HG02870 (cell line): ENCODE measurements around the gene ANO1.

Experiments
- ATAC-seq: cut with Tn5 transposase; IDR thresholded peaks from one replicate; pipeline ENCODE4 v1.9.1; 2021; ENCODE audit warnings: mild to moderate bottlenecking, moderate library complexity; ENCODE audit not compliant: unreplicated experiment

ANO1 gene

DNA sequence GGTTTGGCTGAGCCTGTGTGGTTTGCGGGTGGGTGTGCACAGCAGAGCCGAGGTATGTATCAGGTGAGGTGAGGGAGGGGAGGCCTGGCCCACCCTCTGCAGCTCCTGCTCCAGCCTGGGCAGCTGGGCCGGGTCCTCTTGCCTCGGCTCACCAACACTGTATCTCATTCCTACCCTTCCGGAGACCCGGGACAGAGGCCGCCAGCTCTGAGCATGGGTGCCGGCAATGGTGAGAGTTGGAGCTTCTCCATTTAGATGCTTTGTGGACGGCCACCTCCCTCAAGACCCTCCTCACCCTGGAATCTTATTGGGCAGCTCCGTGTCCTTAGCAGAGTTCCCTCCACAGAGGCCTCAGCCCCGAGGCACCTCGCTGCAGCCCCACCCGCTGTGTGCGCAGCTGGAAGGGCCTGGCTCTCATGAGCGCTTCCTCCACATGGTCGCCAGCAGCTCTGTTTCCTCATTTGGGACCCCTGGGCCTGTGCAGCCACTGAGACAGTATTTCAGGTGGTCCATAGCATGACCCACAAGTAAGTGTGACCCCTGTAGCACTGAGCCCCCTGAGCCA is 55.7 kb downstream of the ANO1 start:
- no peak for ATAC-seq

DNA sequence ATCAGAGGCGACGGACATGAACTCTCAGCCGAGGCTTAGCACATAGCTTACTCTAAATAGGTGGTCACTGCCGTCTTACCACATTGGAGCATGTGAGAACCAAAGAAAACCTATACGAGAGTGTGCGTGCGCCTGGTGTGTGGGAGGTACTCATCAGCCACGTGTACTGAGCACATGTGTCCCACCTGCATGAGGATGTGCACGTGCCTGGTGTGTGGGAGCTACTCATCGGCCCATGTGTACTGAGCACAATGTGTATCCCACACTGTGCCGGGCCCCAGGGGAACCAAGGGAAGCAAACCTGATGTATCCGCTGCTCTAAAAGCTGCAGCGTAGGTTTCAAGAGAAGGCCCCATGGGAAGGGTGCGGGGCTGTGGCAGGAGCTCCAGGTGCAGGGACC is 56.4 kb downstream of the ANO1 start:
- no peak for ATAC-seq

DNA sequence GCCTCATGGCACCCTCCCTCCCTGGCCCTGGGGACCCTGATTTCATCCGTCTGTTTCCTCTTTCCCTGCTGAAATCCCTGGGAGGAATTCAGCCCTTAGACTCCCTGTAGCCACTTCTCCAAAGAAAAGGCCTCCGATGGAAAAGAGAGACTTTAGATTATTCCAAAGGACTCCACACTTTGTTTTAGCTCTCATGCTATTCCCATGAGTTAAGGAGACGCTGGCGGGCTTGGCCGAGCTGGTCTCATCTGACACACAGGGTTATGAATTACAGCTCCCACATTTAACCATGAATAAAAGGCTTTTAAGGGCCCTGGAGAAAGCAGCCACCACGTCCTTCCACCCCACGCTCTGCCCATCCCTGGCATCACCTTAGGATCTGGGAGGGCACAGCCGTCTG is 57.0 kb downstream of the ANO1 start:
- no peak for ATAC-seq

DNA sequence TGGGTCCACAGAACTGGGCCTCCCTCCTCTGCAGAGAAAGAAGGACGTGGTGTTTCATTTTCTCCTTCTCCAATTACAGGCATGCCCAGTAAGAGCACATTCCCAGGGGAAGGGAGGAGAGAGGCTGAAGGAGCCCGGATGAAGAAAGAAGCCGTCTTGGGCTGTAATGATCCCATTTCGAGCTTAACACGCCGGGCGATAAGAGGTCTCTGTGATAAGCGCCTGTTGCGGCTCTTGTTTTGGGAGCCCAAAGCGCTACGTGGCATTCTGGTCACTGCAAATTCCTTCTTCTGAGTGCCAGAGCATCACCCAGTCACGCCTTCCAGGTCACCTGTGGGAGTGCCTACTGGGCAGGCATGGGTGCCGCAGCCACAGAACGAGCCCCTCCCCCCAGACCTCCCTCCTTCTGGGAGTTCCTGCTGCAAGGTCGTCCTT is 57.5 kb downstream of the ANO1 start:
- no peak for ATAC-seq

DNA sequence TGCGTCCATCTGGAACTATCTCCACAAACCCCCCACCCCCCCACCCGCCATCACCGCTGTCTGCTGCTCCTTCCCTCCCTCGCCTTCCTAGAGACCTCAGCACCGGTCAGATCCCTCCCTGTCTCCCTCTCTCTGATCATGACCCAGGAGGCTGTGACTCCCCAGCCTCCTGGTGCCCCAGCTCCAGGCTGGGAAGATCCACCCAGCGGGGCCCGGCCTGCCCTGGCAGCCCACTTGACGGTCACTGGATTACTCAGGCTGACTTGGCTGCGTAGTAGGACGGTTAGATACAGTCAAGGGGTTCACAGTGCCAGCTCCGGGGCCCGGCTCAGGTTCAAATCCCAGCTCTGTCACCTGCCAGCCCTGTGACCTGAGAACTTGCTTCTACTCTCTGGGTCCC is 59.3 kb downstream of the ANO1 start:
- no peak for ATAC-seq

DNA sequence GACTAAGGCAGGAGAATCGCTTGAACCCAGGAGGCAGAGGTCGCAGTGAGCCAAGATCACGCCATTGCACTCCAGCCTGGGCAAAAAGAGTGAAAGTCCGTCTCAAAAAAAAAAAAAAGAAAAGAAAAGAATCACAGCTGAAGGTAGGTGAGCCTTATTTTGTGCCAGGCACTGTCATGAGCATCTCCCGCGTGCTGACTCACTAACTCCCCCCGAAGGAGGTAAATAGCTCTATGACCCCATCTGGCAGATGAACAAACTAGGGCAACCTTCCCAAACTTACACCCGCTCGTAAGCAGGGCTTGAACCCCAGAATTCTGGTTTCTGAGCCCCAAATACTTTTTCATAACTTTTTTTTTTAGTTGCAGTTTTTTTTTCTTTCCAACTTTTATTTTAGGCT is 60.3 kb downstream of the ANO1 start:
- no peak for ATAC-seq

DNA sequence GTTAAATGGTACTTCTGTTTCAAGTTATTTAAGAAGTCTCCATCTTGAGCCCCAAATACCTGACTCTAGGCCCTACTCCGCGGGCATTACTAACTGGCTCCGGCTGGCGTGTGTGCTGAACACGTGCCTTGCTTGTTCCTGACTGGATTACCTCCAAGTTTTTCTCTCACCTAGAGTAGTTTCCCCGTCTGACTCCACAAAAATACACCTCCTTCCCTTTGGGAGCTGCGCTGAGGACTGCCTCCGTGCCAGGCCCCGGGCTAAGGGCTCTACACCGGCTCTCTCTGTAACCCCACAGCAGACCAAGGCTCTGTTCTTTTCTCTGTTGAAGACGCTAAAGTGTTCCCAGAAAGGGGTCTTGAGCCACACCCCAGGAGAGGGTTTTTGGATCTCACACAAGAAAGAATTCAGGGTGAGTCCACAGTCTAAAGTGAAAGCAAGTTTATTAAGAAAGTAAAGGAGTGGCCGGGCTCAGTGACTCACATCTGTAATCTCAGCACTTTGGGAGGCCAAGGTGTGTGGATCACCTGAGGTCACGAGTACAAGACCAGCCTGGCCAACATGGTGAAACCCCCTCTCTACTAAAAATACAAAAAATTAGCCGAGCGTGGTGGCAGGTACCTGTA is 61.8 kb downstream of the ANO1 start:
- ATAC-seq, result no peak

DNA sequence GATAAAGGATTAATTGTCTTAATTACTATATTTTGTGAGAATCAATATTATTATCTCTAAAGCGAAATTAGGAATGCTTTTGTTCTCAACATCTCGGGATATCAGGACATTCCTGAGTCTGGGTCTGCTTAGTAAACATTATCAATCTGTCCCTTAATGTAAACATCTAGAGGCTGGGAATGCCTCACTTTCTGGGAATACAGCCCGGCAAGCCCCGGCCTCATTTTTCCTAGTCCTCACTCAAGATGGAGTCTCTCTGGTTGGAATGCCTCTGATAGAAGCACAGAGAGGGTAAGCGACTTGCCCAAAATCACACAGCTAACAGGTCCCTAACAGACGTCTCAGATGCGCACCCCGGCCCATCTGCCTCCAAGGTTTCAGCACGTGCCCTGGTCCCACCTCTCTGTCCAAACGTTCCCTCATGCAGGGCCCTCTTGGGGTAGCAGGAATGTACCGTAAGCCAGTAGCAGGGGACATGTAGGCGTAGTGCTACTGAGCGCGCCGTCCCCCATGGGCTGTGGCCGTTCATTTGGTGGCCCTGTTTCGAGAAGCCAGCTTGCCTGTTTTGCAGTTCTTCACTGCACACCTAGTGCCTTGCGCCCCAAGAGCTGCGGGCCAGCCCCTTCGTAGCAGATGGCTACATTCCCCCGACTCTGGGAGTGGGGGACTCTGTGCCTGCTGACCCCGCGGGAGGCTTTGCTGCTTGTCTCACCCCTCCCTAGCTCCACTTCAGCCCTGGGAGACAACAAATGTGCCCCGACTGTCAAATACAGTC is 62.8 kb downstream of the ANO1 start:
- no peak for ATAC-seq

DNA sequence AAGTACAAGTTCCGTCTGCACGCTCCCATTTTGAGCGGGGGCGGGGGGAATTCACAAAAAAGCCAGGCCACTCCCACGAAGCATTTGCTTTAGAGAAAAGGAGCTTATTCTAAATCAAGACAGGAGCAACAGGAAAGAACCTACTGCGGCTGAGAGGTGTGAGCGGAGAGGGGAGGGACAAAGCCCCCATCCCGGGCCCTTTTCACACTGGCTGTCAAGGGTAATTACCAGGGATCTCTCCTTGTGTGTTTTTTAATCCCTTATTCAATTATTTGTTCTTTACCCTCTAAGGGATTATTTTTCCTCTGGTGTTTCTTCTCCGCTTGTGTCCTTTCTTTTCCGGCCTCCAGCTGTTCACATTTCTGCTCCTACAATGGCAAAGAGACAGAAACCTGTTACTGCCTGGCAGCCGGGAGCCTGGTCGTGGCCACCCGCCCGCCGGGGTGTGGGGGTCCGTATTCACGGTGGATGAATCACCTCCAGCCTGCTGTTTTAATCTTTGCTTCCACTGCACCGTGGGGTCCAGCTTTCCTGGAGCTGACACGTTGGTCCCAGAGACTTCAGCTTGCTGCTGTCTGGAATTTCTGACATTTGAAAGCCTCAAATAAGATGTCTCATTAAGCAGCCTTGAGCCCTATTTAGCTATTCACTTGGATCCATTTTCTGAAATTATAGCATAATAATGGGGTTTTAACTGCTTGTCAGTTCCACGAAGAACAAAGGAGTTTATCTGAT is 63.5 kb downstream of the ANO1 start:
- ATAC-seq, result no peak

DNA sequence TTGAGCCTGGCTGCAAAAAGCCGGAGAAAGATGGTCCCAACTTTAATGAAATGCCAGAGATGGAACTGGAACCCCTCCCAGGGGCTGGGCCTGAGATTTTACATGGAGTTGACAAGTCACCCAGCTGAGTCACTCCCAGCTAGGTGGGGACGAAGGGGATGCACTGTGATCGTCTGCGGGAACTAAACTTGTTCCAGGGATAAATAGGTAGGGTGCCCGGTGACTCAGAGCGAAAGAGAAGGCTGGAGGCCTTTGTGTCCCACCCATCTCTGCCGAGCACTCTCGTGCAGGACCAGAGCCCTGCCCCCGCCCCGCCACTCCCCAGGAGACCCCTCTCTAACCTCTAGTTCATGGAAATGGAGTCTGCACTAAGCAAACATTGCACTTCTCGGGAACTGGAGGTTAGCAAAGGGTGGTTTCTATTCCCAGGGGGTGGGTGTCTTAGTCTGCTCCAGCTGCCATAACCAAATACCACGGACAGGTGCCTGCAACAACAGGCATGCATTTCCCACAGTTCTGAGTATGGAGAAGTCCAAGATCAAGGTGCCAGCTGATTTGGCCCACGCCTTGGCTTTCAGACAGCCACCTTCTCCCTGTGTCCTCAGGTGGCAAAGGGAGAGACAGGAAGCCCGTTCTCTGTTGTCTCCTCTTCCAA is 64.2 kb downstream of the ANO1 start:
- no peak for ATAC-seq

DNA sequence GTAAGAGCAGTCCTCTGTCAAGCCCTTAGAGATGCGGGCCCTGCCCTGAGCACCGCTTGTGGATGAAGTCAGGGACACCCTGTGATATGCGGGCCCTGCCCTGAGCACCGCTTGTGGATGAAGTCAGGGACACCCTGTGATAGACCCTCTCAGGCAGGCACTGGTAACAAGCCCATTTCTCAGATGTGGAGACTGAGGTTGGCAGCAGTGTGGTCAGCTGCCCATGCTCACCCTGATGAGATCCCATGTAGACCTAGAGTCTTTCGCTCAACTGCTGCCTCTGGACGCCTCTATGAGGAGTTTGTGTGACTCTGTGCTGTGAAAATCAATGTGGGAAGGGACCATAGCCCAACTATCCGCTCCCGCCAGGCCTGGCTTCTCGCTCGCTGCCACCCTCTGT is 66.1 kb downstream of the ANO1 start:
- no peak for ATAC-seq

DNA sequence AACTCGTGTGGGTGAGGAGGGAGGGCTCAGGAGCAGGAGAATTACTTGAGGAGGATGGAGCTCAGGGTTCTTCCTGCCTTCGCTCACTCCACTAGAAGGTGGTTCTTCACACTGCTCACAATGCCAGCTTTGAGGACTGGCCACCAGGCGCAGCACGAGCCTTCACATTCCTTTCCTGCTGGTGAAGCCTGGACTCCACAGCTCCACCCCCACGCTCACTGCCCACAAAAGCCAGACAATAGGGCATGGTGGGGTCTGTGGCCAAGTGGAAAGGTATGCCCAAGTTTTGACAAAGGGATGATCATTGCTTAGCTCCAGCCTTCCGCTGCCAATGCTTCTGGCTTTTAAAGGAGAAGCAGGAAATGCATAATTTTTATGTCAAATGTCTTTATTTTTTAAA is 67.0 kb downstream of the ANO1 start:
- no peak for ATAC-seq

DNA sequence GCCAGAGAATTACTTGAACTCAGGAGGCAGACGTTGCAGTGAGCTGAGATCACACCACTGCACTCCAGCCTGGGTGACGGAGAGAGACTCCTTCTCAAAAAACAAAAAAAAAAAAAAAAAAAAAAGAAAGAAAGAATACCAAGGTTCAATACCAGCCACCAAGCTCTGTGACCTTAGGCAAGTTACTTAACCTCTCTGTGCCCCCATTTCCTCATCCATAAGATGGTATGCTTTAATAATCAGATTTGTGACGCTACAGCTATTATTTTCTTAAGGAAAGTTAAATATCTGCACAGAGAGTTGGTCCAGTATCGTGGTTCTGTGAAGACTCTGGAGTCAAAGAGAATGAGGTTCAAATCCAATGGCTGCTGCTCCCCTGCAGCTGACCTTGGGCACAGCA is 67.7 kb downstream of the ANO1 start:
- ATAC-seq, result no peak

DNA sequence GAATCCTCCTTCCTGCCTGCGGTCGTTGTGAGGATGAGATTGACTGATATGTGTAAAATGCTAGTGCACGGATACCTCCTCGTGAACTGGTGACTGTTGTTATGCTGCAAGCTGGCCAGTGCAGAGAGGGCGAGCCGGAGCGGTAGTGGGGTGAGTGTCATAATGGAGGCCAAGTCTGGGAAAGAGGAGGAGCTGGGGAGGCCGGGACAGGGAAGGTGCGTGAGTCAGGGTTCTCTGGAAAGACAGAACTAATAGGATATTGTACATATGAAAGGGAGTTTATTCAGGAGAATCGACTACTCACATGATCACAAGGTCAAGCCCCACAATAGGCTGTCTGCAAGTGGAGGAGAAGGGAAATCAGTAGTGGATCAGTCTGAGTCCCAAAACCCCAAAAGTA is 68.2 kb downstream of the ANO1 start:
- no peak for ATAC-seq

DNA sequence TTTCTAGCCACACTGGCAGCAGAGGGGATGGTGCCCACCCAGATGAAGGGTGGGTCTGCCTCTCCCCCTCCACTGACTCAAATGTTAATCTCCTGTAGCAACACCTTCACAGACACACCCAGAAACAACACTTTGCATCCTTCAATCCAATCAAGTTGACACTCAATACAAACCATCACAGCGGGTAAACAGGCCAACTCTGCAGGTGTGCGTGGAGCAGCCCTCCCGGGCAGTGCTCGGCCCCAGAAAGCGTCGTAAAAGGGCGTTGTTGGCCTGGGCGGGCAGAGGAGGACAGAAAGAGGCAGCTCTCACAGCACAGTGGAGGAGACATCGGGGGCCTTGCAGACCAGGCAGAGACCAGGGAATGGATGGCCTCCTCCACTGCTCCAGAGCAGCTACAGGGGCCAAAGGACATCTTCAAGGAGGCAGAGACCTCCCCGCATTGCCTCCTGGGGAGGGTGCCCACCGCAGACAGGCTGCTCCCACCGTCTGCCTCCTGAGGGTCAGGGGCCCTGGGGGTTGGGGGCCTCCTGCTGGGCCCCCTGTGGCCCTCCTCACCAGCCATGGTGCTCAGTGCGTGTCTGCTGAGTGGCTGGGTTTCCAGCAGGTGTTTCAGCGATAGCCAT is 68.9 kb downstream of the ANO1 start:
- ATAC-seq, result no peak

DNA sequence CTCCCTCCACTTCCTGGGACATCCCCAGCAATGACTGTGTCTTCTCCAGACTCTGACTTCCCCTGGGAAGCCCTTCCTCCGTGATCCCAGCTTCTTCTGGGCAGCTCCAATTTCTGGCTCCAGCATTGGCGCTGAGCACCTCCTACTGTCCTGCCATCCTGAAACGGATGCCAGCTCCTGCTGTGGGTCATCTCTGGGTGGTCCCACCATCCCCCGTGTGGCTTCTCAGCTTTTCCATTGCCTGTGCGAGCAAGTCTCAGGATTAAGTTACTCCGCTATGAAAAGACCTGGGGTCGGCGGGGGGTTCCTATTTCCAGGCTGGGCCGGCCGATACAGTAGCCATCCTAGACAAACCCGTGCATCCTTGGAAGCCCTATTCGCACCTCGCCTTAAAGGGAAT is 69.6 kb downstream of the ANO1 start:
- no peak for ATAC-seq

DNA sequence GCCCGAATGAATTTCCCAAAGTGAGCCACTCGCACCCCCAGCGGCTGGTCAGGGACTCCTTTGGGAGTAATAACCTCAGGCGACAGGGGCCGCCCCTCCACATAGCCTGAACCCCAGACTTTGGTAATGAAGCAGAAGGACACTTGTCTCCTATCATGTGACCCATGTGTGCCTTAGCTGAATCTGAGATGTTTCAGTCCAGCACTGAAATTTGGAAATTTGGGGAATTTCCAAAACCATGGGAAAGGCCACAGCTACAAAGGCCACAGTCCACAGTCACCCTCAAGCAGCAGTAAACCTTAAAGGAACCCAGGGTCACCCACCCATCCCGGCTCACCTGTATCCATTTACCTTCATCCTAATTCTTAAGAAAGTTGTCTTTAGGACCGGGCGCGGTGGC is 73.6 kb downstream of the ANO1 start:
- ATAC-seq, result no peak

DNA sequence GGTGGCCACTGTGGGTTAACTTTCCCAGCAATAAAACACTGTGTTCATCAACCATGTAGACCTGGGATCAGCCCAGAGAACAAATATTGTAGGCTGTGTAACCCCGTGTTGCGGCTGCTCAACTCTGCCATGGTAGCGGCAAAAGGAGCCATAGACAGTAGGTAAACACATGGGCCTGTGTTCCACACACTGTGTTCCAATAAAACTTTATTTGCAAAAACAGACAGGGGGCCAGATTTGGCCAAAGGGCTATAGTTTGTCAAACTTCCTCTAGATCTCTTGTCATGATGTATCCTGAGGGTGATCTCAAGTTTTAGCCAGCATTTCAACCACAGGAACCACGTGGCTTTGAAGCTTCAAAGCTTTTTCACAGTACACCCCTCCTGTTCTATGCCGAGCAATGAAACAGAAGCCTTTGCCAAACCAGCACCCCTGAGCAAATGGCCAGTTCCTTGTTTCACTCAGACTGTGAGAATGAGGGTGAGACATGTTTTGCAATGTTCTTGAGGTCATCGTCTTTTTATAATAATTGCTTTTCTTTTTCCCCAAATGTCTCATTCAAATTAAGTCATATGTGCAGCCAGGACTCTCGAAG is 75.1 kb downstream of the ANO1 start:
- no peak for ATAC-seq

DNA sequence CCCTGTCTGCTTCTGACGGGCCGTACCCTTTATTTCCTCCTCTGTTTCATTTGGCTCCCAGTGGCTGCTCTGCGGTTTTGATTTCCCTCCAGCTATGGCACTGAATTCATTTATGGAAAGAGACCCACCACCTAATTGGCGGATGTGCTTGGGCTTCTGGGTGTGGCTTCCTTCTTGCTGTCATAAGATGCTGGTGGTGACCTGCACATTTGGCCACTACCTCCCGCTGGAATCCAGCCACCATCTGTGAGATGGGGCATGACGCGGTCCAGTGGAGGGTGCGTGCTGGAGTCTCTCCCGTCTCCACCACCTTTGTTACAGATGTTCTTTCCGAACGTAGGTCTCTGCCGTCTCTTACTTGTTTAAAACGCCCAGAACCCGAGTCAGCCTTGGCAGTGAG is 77.3 kb downstream of the ANO1 start:
- no peak for ATAC-seq

DNA sequence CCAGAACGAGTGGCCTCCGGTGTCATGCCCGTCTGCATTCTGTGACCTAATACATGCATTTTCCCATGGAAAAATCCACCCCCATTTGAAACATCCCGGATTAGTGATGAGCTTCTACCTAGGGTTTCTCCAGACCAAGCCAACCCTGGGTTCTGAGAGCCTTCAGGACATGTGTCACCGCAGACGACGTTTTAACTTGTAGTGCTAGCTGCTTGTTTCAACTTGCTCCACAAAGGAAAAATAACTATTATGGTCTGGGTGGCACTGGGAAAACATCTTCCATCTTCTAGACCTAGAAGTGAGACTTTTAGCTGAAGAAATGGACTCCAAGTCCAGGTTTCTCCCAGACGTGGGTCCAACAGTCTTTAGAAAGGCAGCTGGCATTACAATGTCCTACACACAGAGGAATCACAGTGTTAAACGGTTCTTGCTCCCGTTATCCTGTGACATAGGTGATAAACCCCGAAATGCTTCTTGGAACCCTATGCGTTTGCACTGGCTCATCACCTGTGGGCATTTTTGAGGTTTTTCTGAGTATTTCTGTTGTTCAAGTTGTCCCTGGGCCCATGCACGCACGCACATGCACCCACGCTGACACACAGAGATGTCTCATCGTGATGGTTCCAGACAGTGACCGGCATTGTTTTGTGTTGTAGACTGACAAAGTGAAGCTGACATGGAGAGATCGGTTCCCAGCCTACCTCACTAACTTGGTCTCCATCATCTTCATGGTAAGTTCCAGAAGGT is 78.3 kb downstream of the ANO1 start:
- ATAC-seq, result no peak
